Neural progenitor cell (in vitro differentiated cells): ENCODE data around the gene CGA.

Experiments
- CTCF ChIP-seq: fragments of 200-600 bp; sonication (generic); IDR thresholded peaks from 2 replicates; pipeline ENCODE4 v1.5.1; 2017; ENCODE audit warnings: antibody characterized with exemption, mild to moderate bottlenecking
- EZH2 ChIP-seq: fragments of 200-600 bp; sonication (generic); IDR thresholded peaks from 2 replicates; pipeline ENCODE4 v1.6.1; 2017; ENCODE audit warnings: antibody characterized with exemption, mild to moderate bottlenecking, moderate library complexity
- EZH2phosphoT487 ChIP-seq: fragments of 200-600 bp; sonication (generic); IDR thresholded peaks from 2 replicates; pipeline ENCODE4 v1.6.1; 2017; ENCODE audit warnings: antibody characterized with exemption

- TF ChIP-seq EZH2: no peak
- TF ChIP-seq CTCF: no peak
- TF ChIP-seq EZH2phosphoT487: no peak
Observed at GRCh38 chr6:87124074-87124473, 29.2 kb upstream of the CGA start.
